Liver (tissue), 9 donors: ENCODE measurements around the gene PCDH12. TPM values are rescaled to one million over a fixed set of nuclear protein-coding genes. Genes with fewer than 3 reads are reported as not detected.

ENCODE experiments used
- DNase-seq: peaks from one replicate; pipeline ENCODE4 v3.0.0-alpha.2; 2017; ENCODE audit warnings: low spot score
- H3K27ac ChIP-seq, 2 donors: one replicate each; pipeline ENCODE4 v1.7.0; 2013; ENCODE audit warnings: inconsistent platforms in 2 of 2, low read length in 2 of 2, control low read depth in 1 of 2, low read depth in 1 of 2, mild to moderate bottlenecking in 1 of 2
- H3K27me3 ChIP-seq, 4 donors: one replicate each; pipeline versions ENCODE4 v1.6.1 to v1.7.0; 2013; ENCODE audit warnings: low read length in 3 of 4, inconsistent platforms in 1 of 4, mild to moderate bottlenecking in 1 of 4, moderate library complexity in 1 of 4; ENCODE audit not compliant: control insufficient read depth in 4 of 4, insufficient read depth in 4 of 4
- H3K36me3 ChIP-seq, 4 donors: one replicate each; pipeline versions ENCODE4 v1.6.1 to v1.7.0; 2013; ENCODE audit warnings: low read length in 3 of 4, mild to moderate bottlenecking in 3 of 4, low read depth in 1 of 4, moderate library complexity in 1 of 4; ENCODE audit not compliant: control insufficient read depth in 4 of 4, insufficient read depth in 3 of 4
- H3K4me1 ChIP-seq, 4 donors: one replicate each; pipeline versions ENCODE4 v1.6.1 to v1.7.0; 2013; ENCODE audit warnings: low read length in 3 of 4, mild to moderate bottlenecking in 3 of 4, moderate library complexity in 1 of 4; ENCODE audit not compliant: control insufficient read depth in 4 of 4, insufficient read depth in 4 of 4
- H3K4me3 ChIP-seq, 3 donors: one replicate each; pipeline versions ENCODE4 v1.6.1 to v1.7.0; 2013; ENCODE audit warnings: low read length in 3 of 3, control low read depth in 1 of 3, low read depth in 1 of 3, mild to moderate bottlenecking in 1 of 3
- H3K9ac ChIP-seq, 2 donors: one replicate each; pipeline ENCODE4 v1.7.0; 2013; ENCODE audit warnings: low read length in 2 of 2, mild to moderate bottlenecking in 2 of 2, moderate library complexity in 2 of 2, control low read depth in 1 of 2, low read depth in 1 of 2
- H3K9me3 ChIP-seq, 4 donors: one replicate each; pipeline versions ENCODE4 v1.6.1 to v1.7.0; 2013; ENCODE audit warnings: low read length in 3 of 4; ENCODE audit not compliant: control insufficient read depth in 4 of 4
- EGR1 ChIP-seq, 2 donors: IDR thresholded peaks; 2 replicates each; pipeline ENCODE4 v1.6.1; 2016 to 2018; ENCODE audit warnings: antibody characterized with exemption in 2 of 2, low read depth in 2 of 2
- FOXA1 ChIP-seq: IDR thresholded peaks from 2 replicates; pipeline ENCODE4 v1.6.1; 2016; ENCODE audit warnings: antibody characterized with exemption
- GABPA ChIP-seq, 2 donors: IDR thresholded peaks in 1 of 2; conservative IDR thresholded peaks in 1 of 2; 2 replicates each; pipeline ENCODE4 v1.6.1; 2016; ENCODE audit warnings: antibody characterized with exemption in 2 of 2, mild to moderate bottlenecking in 1 of 2, moderate library complexity in 1 of 2
- HNF4A ChIP-seq, 2 donors: conservative IDR thresholded peaks; 2 replicates each; pipeline ENCODE4 v1.6.1; 2016; ENCODE audit warnings: antibody characterized with exemption in 2 of 2, mild to moderate bottlenecking in 2 of 2
- HNF4G ChIP-seq: IDR thresholded peaks from 2 replicates; pipeline ENCODE4 v1.6.1; 2016; ENCODE audit warnings: antibody characterized with exemption
- NR2F2 ChIP-seq: IDR thresholded peaks from 2 replicates; pipeline ENCODE4 v1.6.1; 2016; ENCODE audit warnings: antibody characterized with exemption
- RAD21 ChIP-seq, 2 donors: IDR thresholded peaks; 2 replicates each; pipeline ENCODE4 v1.6.1; 2016; ENCODE audit warnings: antibody characterized with exemption in 2 of 2, mild to moderate bottlenecking in 2 of 2
- YY1 ChIP-seq: IDR thresholded peaks from 2 replicates; pipeline ENCODE4 v1.6.1; 2016; ENCODE audit warnings: antibody characterized with exemption, mild to moderate bottlenecking
- WGBS: extraction: QIAGEN DNeasy Blood & Tissue Kit; methylation state at CpG from one replicate; pipeline ENCODE4 v1.1.7; 2013; 5-methylcytosine and 5-hydroxymethylcytosine counted together
- polyA plus RNA-seq, 2 donors: library from polyadenylated mRNA; stranded (reverse) in 1 of 2; unstranded in 1 of 2; fragments of 200-250 nt in 1 of 2; fragments of >200 nt in 1 of 2; fragmentation: Nextera tagmentation in 1 of 2; extraction: Ambion mirVana in 1 of 2; gene quantifications; one replicate each; pipeline versions ENCODE4 v1.2.1 to v1.2.3, GENCODE V29; 2013 to 2015
- total RNA-seq, 2 donors: library from RNA; depleted of rRNA; stranded (reverse); fragments of >200 nt; gene quantifications; one replicate each; pipeline ENCODE4 v1.2.3, GENCODE V29; 2014
- TF ChIP-seq, protein P1 (sequence below): fragments of 150-350 bp; IDR thresholded peaks from 2 replicates; pipeline ENCODE4 v1.5.1; 2017; ENCODE audit warnings: improper control_type of control experiment, low read depth, low read length; ENCODE audit not compliant: missing input control
- TF ChIP-seq, protein P2 (sequence below): IDR thresholded peaks from 2 replicates; pipeline ENCODE4 v1.6.1; 2016; ENCODE audit warnings: antibody characterized with exemption, mild to moderate bottlenecking
- TF ChIP-seq, protein P3 (sequence below): IDR thresholded peaks from 2 replicates; pipeline ENCODE4 v1.6.1; 2016; ENCODE audit warnings: antibody characterized with exemption
- TF ChIP-seq, protein P4 (sequence below): IDR thresholded peaks from 2 replicates; pipeline ENCODE4 v1.6.1; 2016; ENCODE audit warnings: antibody characterized with exemption
- donor health status: healthy.
- donor health status: healthy.
- donor health status: healthy.
- donor health status: healthy.
- donor health status: healthy.

The PCDH12 gene
- total and polyA plus RNA-seq, 4 donors: 0.74 to 4.9 (median 3.8) TPM

DNA sequence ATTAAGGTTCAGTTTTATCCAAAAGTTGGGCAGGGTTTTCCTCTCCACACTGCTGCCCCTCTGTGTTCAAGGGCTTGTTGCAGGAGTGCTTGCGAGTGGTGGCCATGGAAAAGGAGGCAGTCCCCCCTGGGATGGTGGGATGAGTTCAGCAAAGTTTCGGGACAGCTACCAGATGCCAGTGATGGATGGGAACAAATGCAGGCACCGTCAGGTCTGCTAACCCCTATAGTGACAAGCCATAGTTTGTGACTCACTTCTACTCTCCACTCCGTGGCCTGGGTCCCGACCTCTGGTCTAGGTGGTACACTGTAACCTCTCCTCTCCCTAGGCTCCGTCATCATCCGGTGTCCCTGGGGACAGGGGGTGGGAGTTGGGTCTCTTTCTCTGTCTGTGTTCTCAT, 7.1 kb upstream of the PCDH12 start:
- 85% methylated on average over 7 of the region's 7 CpGs for WGBS

DNA sequence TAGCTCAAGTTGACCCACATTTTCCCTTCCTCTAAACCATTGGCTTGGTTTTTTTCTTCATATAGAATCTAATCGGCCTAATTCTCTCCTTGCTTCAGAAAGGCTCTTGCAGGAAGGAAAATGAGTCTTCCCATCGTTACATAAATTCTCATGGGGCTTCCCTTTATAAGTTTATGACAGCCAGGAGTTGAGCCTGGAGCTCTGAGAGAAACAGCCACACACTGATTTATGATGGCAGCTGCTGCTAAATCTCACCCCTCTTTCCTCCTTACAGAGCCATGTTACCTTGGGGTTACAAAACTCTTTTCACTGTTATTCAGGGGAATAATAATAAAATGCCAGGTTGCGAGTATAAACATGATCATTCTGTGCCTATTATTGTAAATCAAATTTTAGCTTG, 5.7 kb upstream of the PCDH12 start:
- no peaks in the 10 kb centered on the region for H3K36me3 ChIP-seq
- no peak overlapping the region for H3K27ac ChIP-seq
- no peak for TF ChIP-seq RAD21 (IDR thresholded peaks at IDR 0.05)
- TF ChIP-seq HNF4G: no peak
- no peak for TF ChIP-seq NR2F2
- TF ChIP-seq, protein P1, sequence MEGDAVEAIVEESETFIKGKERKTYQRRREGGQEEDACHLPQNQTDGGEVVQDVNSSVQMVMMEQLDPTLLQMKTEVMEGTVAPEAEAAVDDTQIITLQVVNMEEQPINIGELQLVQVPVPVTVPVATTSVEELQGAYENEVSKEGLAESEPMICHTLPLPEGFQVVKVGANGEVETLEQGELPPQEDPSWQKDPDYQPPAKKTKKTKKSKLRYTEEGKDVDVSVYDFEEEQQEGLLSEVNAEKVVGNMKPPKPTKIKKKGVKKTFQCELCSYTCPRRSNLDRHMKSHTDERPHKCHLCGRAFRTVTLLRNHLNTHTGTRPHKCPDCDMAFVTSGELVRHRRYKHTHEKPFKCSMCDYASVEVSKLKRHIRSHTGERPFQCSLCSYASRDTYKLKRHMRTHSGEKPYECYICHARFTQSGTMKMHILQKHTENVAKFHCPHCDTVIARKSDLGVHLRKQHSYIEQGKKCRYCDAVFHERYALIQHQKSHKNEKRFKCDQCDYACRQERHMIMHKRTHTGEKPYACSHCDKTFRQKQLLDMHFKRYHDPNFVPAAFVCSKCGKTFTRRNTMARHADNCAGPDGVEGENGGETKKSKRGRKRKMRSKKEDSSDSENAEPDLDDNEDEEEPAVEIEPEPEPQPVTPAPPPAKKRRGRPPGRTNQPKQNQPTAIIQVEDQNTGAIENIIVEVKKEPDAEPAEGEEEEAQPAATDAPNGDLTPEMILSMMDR: no peak
- no peak for TF ChIP-seq GABPA (IDR thresholded peaks at IDR 0.05 in 1 of 2, conservative IDR thresholded peaks at IDR 0.05 in 1 of 2)
- TF ChIP-seq, protein P2, sequence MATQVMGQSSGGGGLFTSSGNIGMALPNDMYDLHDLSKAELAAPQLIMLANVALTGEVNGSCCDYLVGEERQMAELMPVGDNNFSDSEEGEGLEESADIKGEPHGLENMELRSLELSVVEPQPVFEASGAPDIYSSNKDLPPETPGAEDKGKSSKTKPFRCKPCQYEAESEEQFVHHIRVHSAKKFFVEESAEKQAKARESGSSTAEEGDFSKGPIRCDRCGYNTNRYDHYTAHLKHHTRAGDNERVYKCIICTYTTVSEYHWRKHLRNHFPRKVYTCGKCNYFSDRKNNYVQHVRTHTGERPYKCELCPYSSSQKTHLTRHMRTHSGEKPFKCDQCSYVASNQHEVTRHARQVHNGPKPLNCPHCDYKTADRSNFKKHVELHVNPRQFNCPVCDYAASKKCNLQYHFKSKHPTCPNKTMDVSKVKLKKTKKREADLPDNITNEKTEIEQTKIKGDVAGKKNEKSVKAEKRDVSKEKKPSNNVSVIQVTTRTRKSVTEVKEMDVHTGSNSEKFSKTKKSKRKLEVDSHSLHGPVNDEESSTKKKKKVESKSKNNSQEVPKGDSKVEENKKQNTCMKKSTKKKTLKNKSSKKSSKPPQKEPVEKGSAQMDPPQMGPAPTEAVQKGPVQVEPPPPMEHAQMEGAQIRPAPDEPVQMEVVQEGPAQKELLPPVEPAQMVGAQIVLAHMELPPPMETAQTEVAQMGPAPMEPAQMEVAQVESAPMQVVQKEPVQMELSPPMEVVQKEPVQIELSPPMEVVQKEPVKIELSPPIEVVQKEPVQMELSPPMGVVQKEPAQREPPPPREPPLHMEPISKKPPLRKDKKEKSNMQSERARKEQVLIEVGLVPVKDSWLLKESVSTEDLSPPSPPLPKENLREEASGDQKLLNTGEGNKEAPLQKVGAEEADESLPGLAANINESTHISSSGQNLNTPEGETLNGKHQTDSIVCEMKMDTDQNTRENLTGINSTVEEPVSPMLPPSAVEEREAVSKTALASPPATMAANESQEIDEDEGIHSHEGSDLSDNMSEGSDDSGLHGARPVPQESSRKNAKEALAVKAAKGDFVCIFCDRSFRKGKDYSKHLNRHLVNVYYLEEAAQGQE: no peak
- no peak for TF ChIP-seq YY1
- TF ChIP-seq, protein P3, sequence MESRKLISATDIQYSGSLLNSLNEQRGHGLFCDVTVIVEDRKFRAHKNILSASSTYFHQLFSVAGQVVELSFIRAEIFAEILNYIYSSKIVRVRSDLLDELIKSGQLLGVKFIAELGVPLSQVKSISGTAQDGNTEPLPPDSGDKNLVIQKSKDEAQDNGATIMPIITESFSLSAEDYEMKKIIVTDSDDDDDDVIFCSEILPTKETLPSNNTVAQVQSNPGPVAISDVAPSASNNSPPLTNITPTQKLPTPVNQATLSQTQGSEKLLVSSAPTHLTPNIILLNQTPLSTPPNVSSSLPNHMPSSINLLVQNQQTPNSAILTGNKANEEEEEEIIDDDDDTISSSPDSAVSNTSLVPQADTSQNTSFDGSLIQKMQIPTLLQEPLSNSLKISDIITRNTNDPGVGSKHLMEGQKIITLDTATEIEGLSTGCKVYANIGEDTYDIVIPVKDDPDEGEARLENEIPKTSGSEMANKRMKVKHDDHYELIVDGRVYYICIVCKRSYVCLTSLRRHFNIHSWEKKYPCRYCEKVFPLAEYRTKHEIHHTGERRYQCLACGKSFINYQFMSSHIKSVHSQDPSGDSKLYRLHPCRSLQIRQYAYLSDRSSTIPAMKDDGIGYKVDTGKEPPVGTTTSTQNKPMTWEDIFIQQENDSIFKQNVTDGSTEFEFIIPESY: no peak
- TF ChIP-seq, protein P4, sequence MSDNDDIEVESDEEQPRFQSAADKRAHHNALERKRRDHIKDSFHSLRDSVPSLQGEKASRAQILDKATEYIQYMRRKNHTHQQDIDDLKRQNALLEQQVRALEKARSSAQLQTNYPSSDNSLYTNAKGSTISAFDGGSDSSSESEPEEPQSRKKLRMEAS: no peak
- TF ChIP-seq HNF4A (conservative IDR thresholded peaks at IDR 0.05): no peak
- no peak for TF ChIP-seq FOXA1
- TF ChIP-seq EGR1 (IDR thresholded peaks at IDR 0.05; ENCODE audit: low read depth in 2 of 2): no peak
- no peak overlapping the region for H3K9ac ChIP-seq
- WGBS: 57% methylated on average over 3 of the region's 3 CpGs
- H3K4me1 ChIP-seq: peaks cover 2 to 29% (median 17%) of the 10 kb centered on the region in 4 donors
- H3K9me3 ChIP-seq: no peaks in the 10 kb centered on the region
- no peak for DNase-seq
- no peak overlapping the region for H3K4me3 ChIP-seq
- H3K27me3 ChIP-seq: no peaks in the 10 kb centered on the region

More for the DNA sequence above, 7.1 kb upstream of the PCDH12 start:
- no peak overlapping the region for H3K4me3 ChIP-seq
- no peak overlapping the region for H3K9ac ChIP-seq
- no peak for TF ChIP-seq HNF4G
- no peak for TF ChIP-seq HNF4A (conservative IDR thresholded peaks at IDR 0.05)
- TF ChIP-seq, protein P4: no peak
- TF ChIP-seq, protein P1: no peak
- no peak for DNase-seq
- no peaks in the 10 kb centered on the region for H3K27me3 ChIP-seq
- no peaks in the 10 kb centered on the region for H3K9me3 ChIP-seq
- H3K27ac ChIP-seq: no peak overlapping the region
- peaks cover 3 to 37% (median 22%) of the 10 kb centered on the region in 4 donors for H3K4me1 ChIP-seq
- H3K36me3 ChIP-seq: no peaks in the 10 kb centered on the region
